ENCODE data around the gene ANKMY1.

Gene ANKMY1

DNA sequence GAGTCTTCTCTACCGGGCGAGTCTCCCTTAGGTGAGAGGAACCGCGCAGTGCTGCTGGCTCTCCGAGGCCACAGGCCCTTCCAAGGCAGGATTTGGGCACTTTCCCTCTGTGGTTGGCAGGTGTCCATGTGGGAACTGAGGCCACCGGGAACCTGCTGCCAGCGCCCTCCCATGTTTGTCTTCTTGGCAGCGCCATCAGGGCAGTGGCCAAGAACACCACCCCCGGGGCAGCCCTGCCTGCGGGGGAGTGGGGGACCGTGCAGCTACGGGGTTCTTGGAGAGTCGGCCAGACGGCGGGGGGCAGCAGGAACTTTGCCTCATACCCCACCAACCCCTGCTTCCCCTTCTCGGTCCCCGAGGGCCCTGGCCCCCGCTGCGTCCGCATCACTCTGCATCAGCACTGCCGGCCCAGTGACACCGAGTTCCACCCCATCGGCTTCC is 38.7 kb upstream of the ANKMY1 start:
- no peak overlapping the region for H3K4me3 ChIP-seq (ENCODE audit: low read depth, low read length)
- DNase-seq (ENCODE audit: low read depth): no peak
- TF ChIP-seq, protein P1, sequence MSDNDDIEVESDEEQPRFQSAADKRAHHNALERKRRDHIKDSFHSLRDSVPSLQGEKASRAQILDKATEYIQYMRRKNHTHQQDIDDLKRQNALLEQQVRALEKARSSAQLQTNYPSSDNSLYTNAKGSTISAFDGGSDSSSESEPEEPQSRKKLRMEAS (IDR thresholded peaks at IDR 0.05; ENCODE audit: low read depth, low read length): no peak
- TF ChIP-seq, protein P2, sequence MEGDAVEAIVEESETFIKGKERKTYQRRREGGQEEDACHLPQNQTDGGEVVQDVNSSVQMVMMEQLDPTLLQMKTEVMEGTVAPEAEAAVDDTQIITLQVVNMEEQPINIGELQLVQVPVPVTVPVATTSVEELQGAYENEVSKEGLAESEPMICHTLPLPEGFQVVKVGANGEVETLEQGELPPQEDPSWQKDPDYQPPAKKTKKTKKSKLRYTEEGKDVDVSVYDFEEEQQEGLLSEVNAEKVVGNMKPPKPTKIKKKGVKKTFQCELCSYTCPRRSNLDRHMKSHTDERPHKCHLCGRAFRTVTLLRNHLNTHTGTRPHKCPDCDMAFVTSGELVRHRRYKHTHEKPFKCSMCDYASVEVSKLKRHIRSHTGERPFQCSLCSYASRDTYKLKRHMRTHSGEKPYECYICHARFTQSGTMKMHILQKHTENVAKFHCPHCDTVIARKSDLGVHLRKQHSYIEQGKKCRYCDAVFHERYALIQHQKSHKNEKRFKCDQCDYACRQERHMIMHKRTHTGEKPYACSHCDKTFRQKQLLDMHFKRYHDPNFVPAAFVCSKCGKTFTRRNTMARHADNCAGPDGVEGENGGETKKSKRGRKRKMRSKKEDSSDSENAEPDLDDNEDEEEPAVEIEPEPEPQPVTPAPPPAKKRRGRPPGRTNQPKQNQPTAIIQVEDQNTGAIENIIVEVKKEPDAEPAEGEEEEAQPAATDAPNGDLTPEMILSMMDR (IDR thresholded peaks at IDR 0.05; ENCODE audit: low read depth, low read length): no peak
- TF ChIP-seq MYC (IDR thresholded peaks at IDR 0.05; ENCODE audit: low read depth, low read length): no peak
- no peak for TF ChIP-seq POLR2A (IDR thresholded peaks at IDR 0.05; ENCODE audit: extremely low read depth, insufficient read length)

DNA sequence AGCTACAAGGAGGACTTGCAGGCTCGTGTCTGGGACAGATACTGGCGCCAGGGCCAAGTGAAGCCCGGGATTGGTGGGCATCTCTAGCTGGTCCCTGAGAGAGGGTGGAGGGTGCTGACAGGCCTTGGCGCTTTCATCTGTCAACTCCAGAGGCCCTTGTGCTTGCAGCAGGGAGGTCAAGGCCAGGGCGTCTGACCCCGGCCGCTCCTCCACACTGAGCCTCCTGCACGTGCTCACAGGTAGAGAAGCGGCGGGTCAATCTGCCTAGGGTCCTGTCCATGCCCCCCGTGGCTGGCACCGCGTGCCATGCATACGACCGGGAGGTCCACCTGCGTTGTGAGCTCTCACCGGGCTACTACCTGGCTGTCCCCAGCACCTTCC is 38.3 kb upstream of the ANKMY1 start:
- DNase-seq (ENCODE audit: low read depth): no peak
- TF ChIP-seq MYC (IDR thresholded peaks at IDR 0.05; ENCODE audit: low read depth, low read length): no peak

GRCh38 chr2:240595381-240596079 is 37.7 kb upstream of the ANKMY1 start:
- TF ChIP-seq MYC (IDR thresholded peaks at IDR 0.05; ENCODE audit: low read depth, low read length): no peak
- TF ChIP-seq, protein P2 (IDR thresholded peaks at IDR 0.05; ENCODE audit: low read depth, low read length): peak; percentile 68
- H3K4me3 ChIP-seq (ENCODE audit: low read depth, low read length): no peak overlapping the region
- DNase-seq (ENCODE audit: low read depth): peak; percentile 77

More for the DNA sequence above, 38.3 kb upstream of the ANKMY1 start:
- no peak overlapping the region for H3K4me3 ChIP-seq (ENCODE audit: low read depth, low read length)

GRCh38 chr2:240594511-240595380 is 37.0 kb upstream of the ANKMY1 start:
- TF ChIP-seq, protein P2 (IDR thresholded peaks at IDR 0.05; ENCODE audit: low read depth, low read length): no peak
- TF ChIP-seq MYC (IDR thresholded peaks at IDR 0.05; ENCODE audit: low read depth, low read length) (no peak), POLR2A (IDR thresholded peaks at IDR 0.05; ENCODE audit: extremely low read depth, insufficient read length) (no peak)
- TF ChIP-seq, protein P1 (IDR thresholded peaks at IDR 0.05; ENCODE audit: low read depth, low read length): no peak
- DNase-seq (ENCODE audit: low read depth): no peak

DNA sequence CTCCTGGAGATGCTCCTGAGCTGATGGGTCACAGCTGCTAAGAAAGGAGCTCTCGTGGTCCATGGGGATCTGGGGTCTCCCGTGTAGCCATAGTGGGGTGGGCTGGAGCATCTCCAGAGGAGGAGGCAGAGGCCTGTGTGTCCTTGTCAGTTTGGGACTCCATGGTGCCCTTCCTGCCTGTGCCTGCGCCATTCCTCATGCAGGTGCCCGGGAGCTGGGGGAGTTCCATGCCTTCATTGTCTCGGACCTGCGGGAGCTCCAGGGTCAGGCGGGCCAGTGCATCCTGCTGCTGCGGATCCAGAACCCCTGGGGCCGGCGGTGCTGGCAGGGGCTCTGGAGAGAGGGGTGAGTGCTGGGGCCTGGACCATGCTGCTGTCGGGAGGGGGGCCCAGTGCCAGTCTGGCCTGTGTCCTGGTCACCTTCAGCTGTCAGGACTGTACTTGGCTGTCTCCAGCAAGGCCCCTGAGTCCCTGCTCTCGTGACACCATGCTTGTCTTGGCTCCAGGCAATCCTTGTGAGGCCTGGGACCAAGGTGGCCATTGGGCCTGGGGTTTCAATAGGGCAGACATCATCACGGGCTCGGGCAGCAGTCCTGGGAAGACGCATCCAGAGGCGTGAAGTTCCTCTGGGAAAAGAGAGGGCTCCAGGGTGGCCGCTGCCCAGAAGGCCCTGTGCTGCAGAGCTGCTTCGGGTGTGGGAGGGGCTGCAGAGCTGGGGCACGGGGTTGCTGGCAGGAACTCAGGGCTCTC is 36.1 kb upstream of the ANKMY1 start:
- DNase-seq (ENCODE audit: low read depth): no peak
- no peak overlapping the region for H3K4me3 ChIP-seq (ENCODE audit: low read depth, low read length)
- no peak for TF ChIP-seq POLR2A (IDR thresholded peaks at IDR 0.05; ENCODE audit: extremely low read depth, insufficient read length)
- TF ChIP-seq MYC (IDR thresholded peaks at IDR 0.05; ENCODE audit: low read depth, low read length): no peak
- TF ChIP-seq, protein P2 (IDR thresholded peaks at IDR 0.05; ENCODE audit: low read depth, low read length): no peak
- TF ChIP-seq, protein P1 (IDR thresholded peaks at IDR 0.05; ENCODE audit: low read depth, low read length): no peak

More at GRCh38 chr2:240594511-240595380, 37.0 kb upstream of the ANKMY1 start:
- H3K4me3 ChIP-seq (ENCODE audit: low read depth, low read length): no peak overlapping the region

Measured in NB4 (cell line).